GM21423 (cell line): ENCODE data around the gene MATCAP1.

Source experiments
- ATAC-seq: cut with Tn5 transposase; IDR thresholded peaks from one replicate; pipeline ENCODE4 v1.9.1; 2021; ENCODE audit warnings: mild to moderate bottlenecking, moderate library complexity; ENCODE audit not compliant: unreplicated experiment

MATCAP1 gene

GRCh38 chr16:67174706-67175231 is 9.0 kb downstream of the MATCAP1 start:
- no peak for ATAC-seq

- peak; percentile 35 for ATAC-seq
Observed at GRCh38 chr16:67173808-67174705, 9.7 kb downstream of the MATCAP1 start.

- no peak for ATAC-seq
Observed at GRCh38 chr16:67173323-67173722, 10.4 kb downstream of the MATCAP1 start.

GRCh38 chr16:67170949-67171649 is 12.7 kb downstream of the MATCAP1 start:
- ATAC-seq: no peak

- ATAC-seq: peak; percentile 40
Observed at GRCh38 chr16:67170168-67170948, 13.4 kb downstream of the MATCAP1 start, which contains the start of gene NOL3. Gene NOL3 (plus strand): TSS chr16:67170538.

- no peak for ATAC-seq
Observed at GRCh38 chr16:67169642-67170167, 14.1 kb downstream of the MATCAP1 start.

GRCh38 chr16:67169011-67169451 is 14.7 kb downstream of the MATCAP1 start:
- no peak for ATAC-seq

- no peak for ATAC-seq
Observed at GRCh38 chr16:67167588-67167987, 16.2 kb downstream of the MATCAP1 start.

GRCh38 chr16:67166598-67167168 is 17.1 kb downstream of the MATCAP1 start:
- no peak for ATAC-seq

- no peak for ATAC-seq
Observed at GRCh38 chr16:67166110-67166547, 17.6 kb downstream of the MATCAP1 start.

GRCh38 chr16:67165121-67166078 is 18.4 kb downstream of the MATCAP1 start:
- ATAC-seq: no peak

- no peak for ATAC-seq
Observed at GRCh38 chr16:67164599-67165061, 19.1 kb downstream of the MATCAP1 start, which contains the start of gene HSF4. Gene HSF4 (plus strand): TSS chr16:67164745. CDS start chr16:67164812, 67 bp downstream.

- ATAC-seq: no peak
Observed at GRCh38 chr16:67163999-67164558, 19.7 kb downstream of the MATCAP1 start.

- no peak for ATAC-seq
Observed at GRCh38 chr16:67163164-67163998, 20.4 kb downstream of the MATCAP1 start.

GRCh38 chr16:67162506-67163163 is 21.1 kb downstream of the MATCAP1 start:
- no peak for ATAC-seq

GRCh38 chr16:67161595-67162058 is 22.1 kb downstream of the MATCAP1 start:
- no peak for ATAC-seq
